SU-DHL-6 (cell line): ENCODE results near the gene MREG.

ENCODE experiments used
- EZH2phosphoT487 ChIP-seq: fragments of 200-600 bp; sonication (generic), shearing (Covaris generic); conservative IDR thresholded peaks from 2 replicates; pipeline ENCODE4 v1.6.1; 2018; ENCODE audit warnings: mild to moderate bottlenecking, antibody characterized with exemption, low read length, moderate library complexity, mixed read lengths
- TF ChIP-seq, protein P1 (sequence below): fragments of 200-600 bp; sonication (generic); IDR thresholded peaks from one replicate; pipeline ENCODE4 v1.5.1; 2017; ENCODE audit warnings: antibody characterized with exemption, mild to moderate bottlenecking, low read length, moderate library complexity; ENCODE audit not compliant: insufficient read depth, poor library complexity, severe bottlenecking

- TF ChIP-seq EZH2phosphoT487, result no peak
- TF ChIP-seq, protein P1, sequence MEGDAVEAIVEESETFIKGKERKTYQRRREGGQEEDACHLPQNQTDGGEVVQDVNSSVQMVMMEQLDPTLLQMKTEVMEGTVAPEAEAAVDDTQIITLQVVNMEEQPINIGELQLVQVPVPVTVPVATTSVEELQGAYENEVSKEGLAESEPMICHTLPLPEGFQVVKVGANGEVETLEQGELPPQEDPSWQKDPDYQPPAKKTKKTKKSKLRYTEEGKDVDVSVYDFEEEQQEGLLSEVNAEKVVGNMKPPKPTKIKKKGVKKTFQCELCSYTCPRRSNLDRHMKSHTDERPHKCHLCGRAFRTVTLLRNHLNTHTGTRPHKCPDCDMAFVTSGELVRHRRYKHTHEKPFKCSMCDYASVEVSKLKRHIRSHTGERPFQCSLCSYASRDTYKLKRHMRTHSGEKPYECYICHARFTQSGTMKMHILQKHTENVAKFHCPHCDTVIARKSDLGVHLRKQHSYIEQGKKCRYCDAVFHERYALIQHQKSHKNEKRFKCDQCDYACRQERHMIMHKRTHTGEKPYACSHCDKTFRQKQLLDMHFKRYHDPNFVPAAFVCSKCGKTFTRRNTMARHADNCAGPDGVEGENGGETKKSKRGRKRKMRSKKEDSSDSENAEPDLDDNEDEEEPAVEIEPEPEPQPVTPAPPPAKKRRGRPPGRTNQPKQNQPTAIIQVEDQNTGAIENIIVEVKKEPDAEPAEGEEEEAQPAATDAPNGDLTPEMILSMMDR, result no peak
Measured at GRCh38 chr2:215998636-215999035, 14.7 kb downstream of the MREG start.
